Keratinocyte (primary cell): Measurements from ENCODE around the gene ALS2CL. TPM values are rescaled to one million over a fixed set of nuclear protein-coding genes. Genes with fewer than 3 reads are reported as not detected.
A peak's percentile ranks its signal among the peaks of the same experiment; 100 is the strongest.

Experiments used
- DNase-seq: peaks from one replicate; pipeline ENCODE4 v3.0.0-alpha.2; 2011; ENCODE audit warnings: low read depth, missing footprints, low spot score
- FAIRE-seq: peaks from 2 replicates; lab custom pipeline; 2011; peaks lifted over from hg19 to GRCh38; lab: Jason Lieb, UNC
- H2AFZ ChIP-seq: 2 replicates; pipeline ENCODE4 v1.6.0; 2012; ENCODE audit warnings: low read length, control low read depth, inconsistent platforms; ENCODE audit not compliant: control insufficient read depth
- H3K27ac ChIP-seq: 2 replicates; pipeline ENCODE4 v1.5.1; 2011; ENCODE audit warnings: low read length; ENCODE audit not compliant: control insufficient read depth, insufficient read depth
- H3K27me3 ChIP-seq: 3 replicates; pipeline ENCODE4 v1.6.0; 2011; ENCODE audit warnings: low read length; ENCODE audit not compliant: control insufficient read depth, insufficient read depth; ENCODE audit errors: extremely low read depth
- H3K36me3 ChIP-seq, 2 experiments: 2 replicates in 1 of 2; 3 replicates in 1 of 2; pipeline ENCODE4 v1.5.1; 2011; ENCODE audit warnings: low read length in 2 of 2, mild to moderate bottlenecking in 1 of 2; ENCODE audit not compliant: control insufficient read depth in 2 of 2, insufficient read depth in 2 of 2; ENCODE audit errors: extremely low read depth in 1 of 2
- H3K4me1 ChIP-seq: 3 replicates; pipeline ENCODE4 v1.5.1; 2011; ENCODE audit warnings: low read length; ENCODE audit not compliant: control insufficient read depth, insufficient read depth; ENCODE audit errors: extremely low read depth
- H3K4me2 ChIP-seq: 3 replicates; pipeline ENCODE4 v1.6.0; 2011; ENCODE audit warnings: low read depth, low read length; ENCODE audit not compliant: control insufficient read depth, insufficient read depth; ENCODE audit errors: extremely low read depth
- H3K4me3 ChIP-seq, 3 experiments: fragments of 200-600 bp in 1 of 3; sonication (generic) in 1 of 3; 2 replicates in 2 of 3; 3 replicates in 1 of 3; pipeline ENCODE4 v1.5.1; 2011 to 2016; ENCODE audit warnings: low read length in 3 of 3, mild to moderate bottlenecking in 3 of 3, control low read depth in 2 of 3, inconsistent platforms in 1 of 3, low read depth in 1 of 3, mixed read lengths in 1 of 3, mixed run types in 1 of 3, moderate library complexity in 1 of 3; ENCODE audit not compliant: control insufficient read depth in 2 of 3, insufficient read depth in 2 of 3; ENCODE audit errors: extremely low read depth in 1 of 3
- H3K79me2 ChIP-seq: 2 replicates; pipeline ENCODE4 v1.6.0; 2012; ENCODE audit warnings: low read length; ENCODE audit not compliant: control insufficient read depth, insufficient read depth
- H3K9ac ChIP-seq: 3 replicates; pipeline ENCODE4 v1.6.0; 2011; ENCODE audit warnings: low read length; ENCODE audit not compliant: control insufficient read depth, insufficient read depth; ENCODE audit errors: extremely low read depth
- H3K9me1 ChIP-seq: 3 replicates; pipeline ENCODE4 v1.6.0; 2011; ENCODE audit warnings: low read length; ENCODE audit not compliant: control insufficient read depth, insufficient read depth; ENCODE audit errors: extremely low read depth
- H3K9me3 ChIP-seq: 2 replicates; pipeline ENCODE4 v1.5.1; 2012; ENCODE audit warnings: low read depth, low read length; ENCODE audit not compliant: control insufficient read depth
- H4K20me1 ChIP-seq: 3 replicates; pipeline ENCODE4 v1.6.0; 2011; ENCODE audit warnings: low read length; ENCODE audit not compliant: control insufficient read depth, insufficient read depth; ENCODE audit errors: extremely low read depth
- EZH2 ChIP-seq: IDR thresholded peaks from one replicate; pipeline ENCODE4 v1.6.1; 2012; ENCODE audit warnings: inconsistent platforms, mild to moderate bottlenecking, low read length, moderate library complexity
- dilution Hi-C: fragments of 300-500 bp; cut with MboI; formaldehyde crosslinking; loops from one replicate; pipeline ENCODE4 v1.7.0; 2020; ENCODE audit warnings: low sequenced_read_pairs; ENCODE audit not compliant: extremely low pct_ligation_motif_present
- polyA plus RNA-seq, 5 experiments: library from polyadenylated mRNA; depleted of rRNA in 3 of 5; stranded (reverse) in 3 of 5; stranded (forward) in 1 of 5; unstranded in 1 of 5; fragments of >200 nt; gene quantifications; 1 replicate in 1 of 5; 2 replicates in 3 of 5; 3 replicates in 1 of 5; pipeline versions ENCODE4 v1.2.1 to v1.2.3, GENCODE V29; 2011 to 2012; ENCODE audit warnings: missing spikeins in 2 of 5, low read depth in 1 of 5, low replicate concordance in 1 of 5
- TF ChIP-seq, protein P1 (sequence below), 3 experiments: IDR thresholded peaks in 1 of 3; conservative IDR thresholded peaks in 1 of 3; optimal IDR thresholded peaks in 1 of 3; 2 replicates in 2 of 3; 3 replicates in 1 of 3; pipeline versions ENCODE3 to v1.5.1; 2011; ENCODE audit warnings: low read length in 3 of 3, mild to moderate bottlenecking in 3 of 3, moderate library complexity in 2 of 3, control low read depth in 1 of 3, inconsistent platforms in 1 of 3; ENCODE audit not compliant: insufficient read depth in 2 of 3; ENCODE audit errors: extremely low read depth in 1 of 3

The ALS2CL gene
- polyA plus RNA-seq, 1 donor (not counting 4 experiments of a cell fraction or from before 2014, with no cell fraction given), result 40.9 TPM

DNA sequence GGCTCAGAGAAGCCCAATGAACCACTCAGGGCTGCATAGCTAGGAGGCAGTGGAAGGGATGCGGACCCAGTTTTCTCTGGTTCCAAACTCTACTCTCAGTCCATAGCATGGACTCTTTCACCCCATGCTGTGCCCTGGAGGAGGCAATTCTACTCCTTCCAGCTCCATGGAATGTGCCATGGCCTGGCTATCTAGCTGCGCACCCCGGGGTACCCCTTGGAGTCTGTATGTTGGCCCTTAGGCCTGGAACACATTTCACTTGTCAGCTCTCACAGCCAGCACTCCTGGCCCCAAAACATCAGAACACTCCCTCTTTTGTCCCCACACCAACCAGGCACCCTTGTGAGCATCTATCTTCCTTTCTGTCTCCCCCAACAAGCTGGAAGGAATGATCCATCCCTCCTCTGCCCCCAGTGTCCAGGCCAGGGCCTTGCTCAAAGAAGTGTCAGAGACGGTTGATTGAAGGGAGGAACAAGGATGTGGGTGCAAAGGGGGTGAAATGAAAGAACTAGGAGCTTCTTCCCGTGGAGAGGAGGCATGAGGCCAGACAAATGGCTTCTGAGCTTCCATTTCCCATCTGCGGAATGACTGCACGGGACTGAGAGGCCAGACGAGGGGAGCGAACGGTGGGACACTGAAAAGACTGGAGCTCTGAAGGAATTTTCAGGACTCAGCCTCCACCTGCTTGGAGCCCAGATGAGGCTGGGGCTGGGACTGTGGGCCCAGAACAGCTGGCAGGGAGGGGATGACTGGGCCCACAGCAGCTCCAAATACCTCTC, 21.4 kb upstream of the ALS2CL start:
- no peaks in the 10 kb centered on the region for H4K20me1 ChIP-seq
- no peak overlapping the region for H3K9ac ChIP-seq
- FAIRE-seq, result no peak
- dilution Hi-C loops, result no loop called here
- DNase-seq, result no peak
- no peak for TF ChIP-seq EZH2
- TF ChIP-seq, protein P1, sequence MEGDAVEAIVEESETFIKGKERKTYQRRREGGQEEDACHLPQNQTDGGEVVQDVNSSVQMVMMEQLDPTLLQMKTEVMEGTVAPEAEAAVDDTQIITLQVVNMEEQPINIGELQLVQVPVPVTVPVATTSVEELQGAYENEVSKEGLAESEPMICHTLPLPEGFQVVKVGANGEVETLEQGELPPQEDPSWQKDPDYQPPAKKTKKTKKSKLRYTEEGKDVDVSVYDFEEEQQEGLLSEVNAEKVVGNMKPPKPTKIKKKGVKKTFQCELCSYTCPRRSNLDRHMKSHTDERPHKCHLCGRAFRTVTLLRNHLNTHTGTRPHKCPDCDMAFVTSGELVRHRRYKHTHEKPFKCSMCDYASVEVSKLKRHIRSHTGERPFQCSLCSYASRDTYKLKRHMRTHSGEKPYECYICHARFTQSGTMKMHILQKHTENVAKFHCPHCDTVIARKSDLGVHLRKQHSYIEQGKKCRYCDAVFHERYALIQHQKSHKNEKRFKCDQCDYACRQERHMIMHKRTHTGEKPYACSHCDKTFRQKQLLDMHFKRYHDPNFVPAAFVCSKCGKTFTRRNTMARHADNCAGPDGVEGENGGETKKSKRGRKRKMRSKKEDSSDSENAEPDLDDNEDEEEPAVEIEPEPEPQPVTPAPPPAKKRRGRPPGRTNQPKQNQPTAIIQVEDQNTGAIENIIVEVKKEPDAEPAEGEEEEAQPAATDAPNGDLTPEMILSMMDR (optimal IDR thresholded peaks at IDR 0.05 in 1 of 3, IDR thresholded peaks at IDR 0.05 in 1 of 3, conservative IDR thresholded peaks at IDR 0.05 in 1 of 3; ENCODE audit: extremely low read depth in 1 of 3, insufficient read depth in 2 of 3, low read length in 3 of 3), result no peak
- no peak overlapping the region for H3K4me3 ChIP-seq
- peaks cover 10% of the 10 kb centered on the region for H3K4me1 ChIP-seq
- no peaks in the 10 kb centered on the region for H3K36me3 ChIP-seq
- H3K4me2 ChIP-seq, result no peak overlapping the region
- H3K27ac ChIP-seq, result no peak overlapping the region
- no peaks in the 10 kb centered on the region for H3K79me2 ChIP-seq
- no peaks in the 10 kb centered on the region for H3K9me1 ChIP-seq
- no peak overlapping the region for H2AFZ ChIP-seq
- H3K9me3 ChIP-seq, result no peaks in the 10 kb centered on the region
- H3K27me3 ChIP-seq, result peaks cover 12% of the 10 kb centered on the region

GRCh38 chr3:46713898-46714552, 20.5 kb upstream of the ALS2CL start:
- no peak overlapping the region for H3K4me3 ChIP-seq
- H3K27ac ChIP-seq, result peak overlapping the region; percentile 1
- H2AFZ ChIP-seq, result peak overlapping the region; percentile 88
- FAIRE-seq, result peak; percentile 59
- H3K4me1 ChIP-seq, result peaks cover 10% of the 10 kb centered on the region
- dilution Hi-C loops, result no loop called here
- no peaks in the 10 kb centered on the region for H3K9me3 ChIP-seq
- no peak for DNase-seq
- no peaks in the 10 kb centered on the region for H3K36me3 ChIP-seq
- peaks cover 3% of the 10 kb centered on the region for H3K27me3 ChIP-seq
- peak overlapping the region; percentile 53 for H3K4me2 ChIP-seq
- H3K9me1 ChIP-seq, result no peaks in the 10 kb centered on the region
- no peak for TF ChIP-seq EZH2
- TF ChIP-seq, protein P1 (optimal IDR thresholded peaks at IDR 0.05 in 1 of 3, IDR thresholded peaks at IDR 0.05 in 1 of 3, conservative IDR thresholded peaks at IDR 0.05 in 1 of 3; ENCODE audit: extremely low read depth in 1 of 3, insufficient read depth in 2 of 3, low read length in 3 of 3), result no peak
- no peaks in the 10 kb centered on the region for H3K79me2 ChIP-seq
- peak overlapping the region; percentile 5 for H3K9ac ChIP-seq
- H4K20me1 ChIP-seq, result no peaks in the 10 kb centered on the region
